Neural cell (in vitro differentiated cells): Measurements from ENCODE around the gene XAGE5.
"Not testable (repeated sequence)": the region's sequence is repeated elsewhere in the genome, so short reads cannot be mapped to it uniquely, and the experiment has no call there.

Experiments
- EP300 ChIP-seq: fragments of 450-650 bp; conservative IDR thresholded peaks from 2 replicates; pipeline ENCODE4 v1.6.1; 2014; ENCODE audit warnings: antibody characterized with exemption, mild to moderate bottlenecking, moderate library complexity; ENCODE audit not compliant: poor library complexity, severe bottlenecking
- EZH2 ChIP-seq: fragments of 200-600, 300-800 bp; shearing (Covaris generic), sonication (generic); IDR thresholded peaks from 2 replicates; pipeline ENCODE4 v1.6.1; 2014; ENCODE audit warnings: antibody characterized with exemption, low read length, borderline replicate concordance, mild to moderate bottlenecking; ENCODE audit not compliant: insufficient read depth, poor library complexity, severe bottlenecking
- POLR2AphosphoS5 ChIP-seq: IDR thresholded peaks from 2 replicates; pipeline ENCODE4 v1.6.1; 2012
- RAD21 ChIP-seq: fragments of 450-650 bp; conservative IDR thresholded peaks from 2 replicates; pipeline ENCODE4 v1.6.1; 2014; ENCODE audit warnings: antibody characterized with exemption, mild to moderate bottlenecking, moderate library complexity
- SMC3 ChIP-seq: fragments of 450-650 bp; conservative IDR thresholded peaks from 2 replicates; pipeline ENCODE4 v1.6.1; 2014; ENCODE audit warnings: antibody characterized with exemption, mild to moderate bottlenecking, moderate library complexity; ENCODE audit not compliant: poor library complexity
- TF ChIP-seq, protein P1 (sequence below): fragments of 450-650 bp; IDR thresholded peaks from 2 replicates; pipeline ENCODE4 v1.5.1; 2014; ENCODE audit warnings: antibody characterized with exemption, mild to moderate bottlenecking, moderate library complexity; ENCODE audit not compliant: poor library complexity, severe bottlenecking
- TF ChIP-seq, protein P2 (sequence below): IDR thresholded peaks from 2 replicates; pipeline ENCODE4 v1.6.1; 2012; ENCODE audit warnings: borderline replicate concordance

- TF ChIP-seq EZH2, SMC3, EP300, POLR2AphosphoS5, RAD21: not testable (repeated sequence)
- TF ChIP-seq, protein P1, sequence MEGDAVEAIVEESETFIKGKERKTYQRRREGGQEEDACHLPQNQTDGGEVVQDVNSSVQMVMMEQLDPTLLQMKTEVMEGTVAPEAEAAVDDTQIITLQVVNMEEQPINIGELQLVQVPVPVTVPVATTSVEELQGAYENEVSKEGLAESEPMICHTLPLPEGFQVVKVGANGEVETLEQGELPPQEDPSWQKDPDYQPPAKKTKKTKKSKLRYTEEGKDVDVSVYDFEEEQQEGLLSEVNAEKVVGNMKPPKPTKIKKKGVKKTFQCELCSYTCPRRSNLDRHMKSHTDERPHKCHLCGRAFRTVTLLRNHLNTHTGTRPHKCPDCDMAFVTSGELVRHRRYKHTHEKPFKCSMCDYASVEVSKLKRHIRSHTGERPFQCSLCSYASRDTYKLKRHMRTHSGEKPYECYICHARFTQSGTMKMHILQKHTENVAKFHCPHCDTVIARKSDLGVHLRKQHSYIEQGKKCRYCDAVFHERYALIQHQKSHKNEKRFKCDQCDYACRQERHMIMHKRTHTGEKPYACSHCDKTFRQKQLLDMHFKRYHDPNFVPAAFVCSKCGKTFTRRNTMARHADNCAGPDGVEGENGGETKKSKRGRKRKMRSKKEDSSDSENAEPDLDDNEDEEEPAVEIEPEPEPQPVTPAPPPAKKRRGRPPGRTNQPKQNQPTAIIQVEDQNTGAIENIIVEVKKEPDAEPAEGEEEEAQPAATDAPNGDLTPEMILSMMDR = not testable (repeated sequence)
- TF ChIP-seq, protein P2, sequence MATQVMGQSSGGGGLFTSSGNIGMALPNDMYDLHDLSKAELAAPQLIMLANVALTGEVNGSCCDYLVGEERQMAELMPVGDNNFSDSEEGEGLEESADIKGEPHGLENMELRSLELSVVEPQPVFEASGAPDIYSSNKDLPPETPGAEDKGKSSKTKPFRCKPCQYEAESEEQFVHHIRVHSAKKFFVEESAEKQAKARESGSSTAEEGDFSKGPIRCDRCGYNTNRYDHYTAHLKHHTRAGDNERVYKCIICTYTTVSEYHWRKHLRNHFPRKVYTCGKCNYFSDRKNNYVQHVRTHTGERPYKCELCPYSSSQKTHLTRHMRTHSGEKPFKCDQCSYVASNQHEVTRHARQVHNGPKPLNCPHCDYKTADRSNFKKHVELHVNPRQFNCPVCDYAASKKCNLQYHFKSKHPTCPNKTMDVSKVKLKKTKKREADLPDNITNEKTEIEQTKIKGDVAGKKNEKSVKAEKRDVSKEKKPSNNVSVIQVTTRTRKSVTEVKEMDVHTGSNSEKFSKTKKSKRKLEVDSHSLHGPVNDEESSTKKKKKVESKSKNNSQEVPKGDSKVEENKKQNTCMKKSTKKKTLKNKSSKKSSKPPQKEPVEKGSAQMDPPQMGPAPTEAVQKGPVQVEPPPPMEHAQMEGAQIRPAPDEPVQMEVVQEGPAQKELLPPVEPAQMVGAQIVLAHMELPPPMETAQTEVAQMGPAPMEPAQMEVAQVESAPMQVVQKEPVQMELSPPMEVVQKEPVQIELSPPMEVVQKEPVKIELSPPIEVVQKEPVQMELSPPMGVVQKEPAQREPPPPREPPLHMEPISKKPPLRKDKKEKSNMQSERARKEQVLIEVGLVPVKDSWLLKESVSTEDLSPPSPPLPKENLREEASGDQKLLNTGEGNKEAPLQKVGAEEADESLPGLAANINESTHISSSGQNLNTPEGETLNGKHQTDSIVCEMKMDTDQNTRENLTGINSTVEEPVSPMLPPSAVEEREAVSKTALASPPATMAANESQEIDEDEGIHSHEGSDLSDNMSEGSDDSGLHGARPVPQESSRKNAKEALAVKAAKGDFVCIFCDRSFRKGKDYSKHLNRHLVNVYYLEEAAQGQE = not testable (repeated sequence)
These were observed 45.1 kb upstream of the XAGE5 start for GRCh38 chrX:52765983-52766382.
